IPS DF 19.7 (cell line): ENCODE results near the gene BCAS2.
"Not testable (repeated sequence)": the region's sequence is repeated elsewhere in the genome, so short reads cannot be mapped to it uniquely, and the experiment has no call there.

Source experiments
- DNase-seq: peaks from one replicate; pipeline ENCODE4 v3.0.0-alpha.2; 2013; ENCODE audit warnings: low read depth, low spot score

Gene BCAS2

GRCh38 chr1:114581335-114582287 is at the start of gene BCAS2:
TSS of gene BCAS2 (minus strand) at chr1:114581615. CDS start at chr1:114581591, 24 bp downstream.
- DNase-seq = peak; percentile 97

- DNase-seq = no peak
These were observed 45.7 kb upstream of the BCAS2 start for GRCh38 chr1:114627107-114627506.

GRCh38 chr1:114623364-114623763 is 41.9 kb upstream of the BCAS2 start:
- DNase-seq = no peak

GRCh38 chr1:114620419-114620818 is 39.0 kb upstream of the BCAS2 start:
- no peak for DNase-seq

- DNase-seq = no peak
These were observed 37.2 kb upstream of the BCAS2 start for GRCh38 chr1:114618606-114619005.

GRCh38 chr1:114610546-114611245 is 29.3 kb upstream of the BCAS2 start:
- DNase-seq = no peak

GRCh38 chr1:114609826-114610225 is 28.4 kb upstream of the BCAS2 start:
- DNase-seq = no peak

GRCh38 chr1:114609026-114609425 is 27.6 kb upstream of the BCAS2 start:
- DNase-seq = no peak

- no peak for DNase-seq
These were observed 25.8 kb upstream of the BCAS2 start for GRCh38 chr1:114607223-114607622.

GRCh38 chr1:114597949-114598348 is 16.5 kb upstream of the BCAS2 start:
- DNase-seq = no peak

GRCh38 chr1:114595602-114596001 is 14.2 kb upstream of the BCAS2 start:
- DNase-seq = no peak

- no peak for DNase-seq
These were observed 12.6 kb upstream of the BCAS2 start for GRCh38 chr1:114594046-114594445.

- no peak for DNase-seq
These were observed 7.7 kb upstream of the BCAS2 start for GRCh38 chr1:114589122-114589521.

GRCh38 chr1:114588196-114588689 is 6.8 kb upstream of the BCAS2 start:
- no peak for DNase-seq

- DNase-seq = no peak
These were observed 6.0 kb upstream of the BCAS2 start for GRCh38 chr1:114587203-114587991.

- DNase-seq = no peak
These were observed 5.2 kb upstream of the BCAS2 start for GRCh38 chr1:114586513-114587047.

GRCh38 chr1:114585231-114585630 is 3.8 kb upstream of the BCAS2 start:
- DNase-seq = no peak

- no peak for DNase-seq
These were observed 7.0 kb downstream of the BCAS2 start for GRCh38 chr1:114574365-114574764.

- no peak for DNase-seq
These were observed 17.3 kb downstream of the BCAS2 start for GRCh38 chr1:114564141-114564540.

GRCh38 chr1:114562978-114563510 is 18.4 kb downstream of the BCAS2 start:
- DNase-seq = not testable (repeated sequence)

GRCh38 chr1:114561333-114561732 is 20.1 kb downstream of the BCAS2 start:
- no peak for DNase-seq
